D341Med (cell line): ENCODE measurements around the gene CD53.
"Not testable (repeated sequence)": the region's sequence is repeated elsewhere in the genome, so short reads cannot be mapped to it uniquely, and the experiment has no call there.

Source experiments
- DNase-seq: peaks from one replicate; pipeline ENCODE4 v3.0.0; 2012; ENCODE audit warnings: low spot score

Gene CD53, protein sequence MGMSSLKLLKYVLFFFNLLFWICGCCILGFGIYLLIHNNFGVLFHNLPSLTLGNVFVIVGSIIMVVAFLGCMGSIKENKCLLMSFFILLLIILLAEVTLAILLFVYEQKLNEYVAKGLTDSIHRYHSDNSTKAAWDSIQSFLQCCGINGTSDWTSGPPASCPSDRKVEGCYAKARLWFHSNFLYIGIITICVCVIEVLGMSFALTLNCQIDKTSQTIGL

GRCh38 chr1:110872745-110873720 is at the start of gene CD53:
Gene CD53, plus strand, starts transcription at chr1:110873148. Its CDS starts 18,261 bp downstream, at chr1:110891409.
- DNase-seq, result no peak

DNA sequence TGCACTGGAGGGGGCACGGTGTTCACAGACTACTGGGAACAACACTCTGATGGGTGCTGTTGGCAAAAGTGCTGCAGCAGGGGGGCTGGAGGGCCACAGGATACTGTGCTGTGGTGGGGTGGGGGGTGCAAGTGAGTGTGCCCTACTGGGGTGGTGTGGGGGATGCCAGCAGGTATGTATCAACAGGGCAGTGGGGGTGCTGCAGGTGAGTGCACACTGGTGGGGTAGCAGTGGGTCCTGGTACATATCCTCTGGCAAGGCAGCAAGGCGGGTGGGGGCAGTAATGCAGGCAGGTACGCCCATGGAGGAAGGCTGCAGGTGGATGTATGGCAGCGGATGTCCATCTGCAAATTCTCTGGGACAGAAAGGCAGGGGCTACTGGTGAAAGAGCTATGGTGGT is 48.8 kb upstream of the CD53 start:
- DNase-seq, result no peak

- DNase-seq, result no peak
Measured at GRCh38 chr1:110829955-110830553, 42.9 kb upstream of the CD53 start.

- DNase-seq, result not testable (repeated sequence)
Measured at GRCh38 chr1:110833779-110834178, 39.2 kb upstream of the CD53 start.

GRCh38 chr1:110846861-110847260 is 26.1 kb upstream of the CD53 start:
- no peak for DNase-seq

DNA sequence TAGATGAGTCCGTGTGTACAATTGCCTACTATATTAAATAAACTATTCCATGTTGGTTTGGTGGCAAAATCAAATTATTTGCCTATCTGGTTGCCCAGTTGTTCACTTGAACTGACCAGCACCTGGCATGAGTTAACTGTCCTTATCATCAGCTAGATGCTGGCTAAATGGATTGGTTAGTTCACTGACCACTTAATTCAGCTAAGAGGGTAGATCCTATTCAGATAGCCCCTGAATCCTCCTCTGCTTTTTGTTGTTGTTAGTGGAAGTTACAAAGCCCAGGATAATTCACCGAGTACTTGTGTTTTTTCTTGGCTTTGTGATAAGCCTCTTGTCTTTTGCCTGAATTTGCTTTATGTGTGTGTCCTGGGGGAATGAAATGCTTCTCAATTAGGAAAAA is 22.8 kb upstream of the CD53 start:
- no peak for DNase-seq

- no peak for DNase-seq
Measured at GRCh38 chr1:110850627-110851026, 22.3 kb upstream of the CD53 start.

- no peak for DNase-seq
Measured at GRCh38 chr1:110853135-110853534, 19.8 kb upstream of the CD53 start.

- no peak for DNase-seq
Measured at GRCh38 chr1:110856410-110856809, 16.5 kb upstream of the CD53 start.

GRCh38 chr1:110857964-110858948 is 14.7 kb upstream of the CD53 start:
- DNase-seq, result no peak

- DNase-seq, result no peak
Measured at GRCh38 chr1:110859062-110859461, 13.9 kb upstream of the CD53 start.

- DNase-seq, result no peak
Measured at GRCh38 chr1:110860174-110860573, 12.8 kb upstream of the CD53 start.

DNA sequence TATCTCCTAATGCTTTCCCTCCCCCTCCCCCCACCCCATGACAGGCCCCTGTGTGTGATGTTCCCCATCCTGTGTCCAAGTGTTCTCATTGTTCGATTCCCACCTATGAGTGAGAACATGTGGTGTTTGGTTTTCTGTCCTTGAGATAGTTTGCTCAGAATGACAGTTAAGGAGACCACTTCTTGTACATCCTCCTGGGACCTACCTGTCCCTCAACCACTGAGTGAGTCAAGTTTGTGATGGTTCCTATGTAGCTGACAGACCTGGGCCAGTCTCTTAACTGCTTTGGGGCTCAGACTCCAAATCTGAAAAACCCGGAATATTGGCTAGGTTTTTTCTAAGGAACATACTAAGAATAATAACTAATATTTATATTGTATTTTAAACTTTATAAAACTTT is 12.3 kb upstream of the CD53 start:
- not testable (repeated sequence) for DNase-seq

DNA sequence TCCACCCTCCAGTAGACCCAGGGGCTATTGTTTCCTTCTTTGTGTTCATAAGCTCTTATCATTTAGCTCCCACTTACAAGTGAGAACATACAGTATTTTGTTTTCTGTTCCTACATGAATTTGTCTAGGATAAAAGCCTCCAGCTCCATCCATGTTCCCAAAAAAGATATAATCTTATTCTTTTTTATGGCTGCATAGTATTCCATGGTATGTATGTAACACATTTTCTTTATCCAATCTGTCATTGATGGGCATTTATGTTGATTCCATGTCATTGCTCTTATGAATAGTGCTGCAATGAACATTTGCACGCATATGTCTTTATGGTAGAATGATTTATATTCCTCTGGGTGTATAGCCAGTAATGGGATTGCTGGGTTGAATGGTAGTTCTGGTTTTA is 11.0 kb upstream of the CD53 start:
- DNase-seq, result not testable (repeated sequence)

DNA sequence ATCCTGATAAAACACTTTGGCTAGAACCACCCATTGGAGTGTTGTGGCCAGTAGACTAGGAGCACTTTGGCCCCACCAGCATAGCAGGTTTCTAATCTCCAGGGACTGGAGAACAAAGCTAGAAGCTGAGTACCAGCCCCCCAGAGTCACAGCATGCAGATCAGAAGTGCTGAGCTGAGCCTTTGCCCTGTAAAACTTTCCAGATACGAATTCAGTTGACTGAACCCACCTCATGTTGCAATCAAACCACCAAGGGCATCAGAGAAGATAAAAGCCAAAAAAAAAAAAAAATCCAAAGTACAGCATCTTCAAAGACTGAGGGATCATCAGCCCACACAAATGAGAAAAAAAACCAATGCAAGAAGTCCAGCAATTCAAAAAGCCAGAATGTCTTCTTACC is 8.7 kb upstream of the CD53 start:
- DNase-seq, result no peak

- no peak for DNase-seq
Measured at GRCh38 chr1:110870721-110871388, 2.1 kb upstream of the CD53 start.

- DNase-seq, result no peak
Measured at GRCh38 chr1:110872366-110872744, 593 bp upstream of the CD53 start.

GRCh38 chr1:110873856-110874255 is 908 bp downstream of the CD53 start:
- DNase-seq, result no peak

DNA sequence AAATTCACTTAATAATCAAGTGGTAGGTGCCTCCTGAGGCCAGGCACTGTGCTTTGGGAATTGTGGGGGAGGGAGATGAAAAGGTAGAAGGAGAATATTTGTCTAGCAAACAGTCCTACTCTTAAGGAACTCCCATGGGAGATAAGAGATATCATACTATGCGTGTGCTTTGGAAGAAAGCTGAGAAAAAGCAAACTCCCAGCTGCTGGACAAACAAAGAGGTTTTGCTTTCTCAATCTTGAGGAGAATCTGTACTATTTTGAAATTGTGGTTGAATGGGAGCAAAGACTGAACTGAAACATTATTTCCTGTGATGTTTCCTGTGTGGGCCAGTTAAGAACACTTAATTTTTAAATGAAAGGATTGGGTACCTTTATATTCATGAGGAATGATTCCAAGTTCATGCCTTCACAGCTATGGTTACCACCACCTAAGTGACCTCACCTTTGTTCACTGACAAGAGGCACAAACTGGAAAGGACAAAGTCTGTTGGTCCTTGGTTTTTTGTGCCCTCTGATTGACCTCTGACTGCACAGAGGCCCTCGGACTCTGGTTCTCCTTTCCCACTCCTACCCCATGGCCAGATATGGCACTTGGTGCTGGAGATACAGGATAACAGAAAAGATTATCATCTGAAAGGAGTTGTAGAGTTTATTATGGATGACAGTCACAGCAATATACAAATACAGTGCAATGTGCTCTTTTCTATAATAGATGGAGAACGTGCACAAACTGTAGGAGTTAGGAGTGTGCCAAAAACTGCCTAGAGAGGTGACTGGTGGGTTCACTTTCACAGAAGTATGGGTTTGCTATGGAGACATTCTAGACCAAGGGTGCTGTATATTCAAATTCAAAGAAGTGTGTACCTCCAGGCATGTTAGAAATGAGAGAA is 1.6 kb downstream of the CD53 start:
- no peak for DNase-seq

DNA sequence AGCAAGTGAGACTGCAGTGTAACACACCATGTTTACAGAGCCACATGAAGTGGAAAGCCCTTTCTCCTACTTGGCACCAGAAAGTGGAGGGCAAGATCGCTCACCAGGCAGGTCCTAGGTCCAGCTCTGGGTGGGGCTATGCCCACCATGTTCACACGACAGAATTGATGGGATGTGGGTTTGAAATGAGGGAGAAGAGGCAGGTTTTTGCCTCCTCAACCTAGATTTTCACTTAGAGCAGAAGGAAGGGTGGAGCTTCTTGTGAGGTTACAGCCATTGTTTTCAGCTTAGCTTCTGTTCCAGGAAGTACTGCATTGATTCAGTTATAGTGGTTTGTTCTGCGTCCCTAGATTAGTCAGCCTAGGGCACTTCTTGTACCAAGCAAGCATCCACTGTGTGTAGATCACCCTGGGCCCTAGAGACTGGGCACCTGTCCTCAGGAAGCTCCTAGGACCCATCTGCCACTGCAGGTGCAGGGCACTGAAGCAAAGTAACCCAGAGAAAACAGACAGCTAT is 2.3 kb downstream of the CD53 start:
- DNase-seq, result no peak
